ENCODE measurements around the gene HOXB9.

DNA sequence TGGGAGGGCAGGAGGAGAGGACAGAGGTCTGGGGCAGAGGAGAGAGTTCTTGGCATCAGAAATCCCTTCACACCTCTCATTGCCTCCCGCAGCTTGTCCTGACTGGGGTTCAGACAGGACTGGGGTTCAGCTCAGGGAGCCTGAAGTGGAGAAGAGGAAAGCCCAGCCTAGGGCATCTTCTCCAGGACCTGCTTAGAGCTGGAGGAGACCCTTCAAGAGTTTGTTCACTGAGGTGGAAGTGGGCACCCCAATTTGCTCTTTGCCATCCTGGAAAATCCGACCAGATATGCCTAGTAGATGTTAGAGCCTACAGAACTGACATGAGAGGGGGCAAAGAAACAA, 38.1 kb downstream of the HOXB9 start:
- TF ChIP-seq, protein P1, sequence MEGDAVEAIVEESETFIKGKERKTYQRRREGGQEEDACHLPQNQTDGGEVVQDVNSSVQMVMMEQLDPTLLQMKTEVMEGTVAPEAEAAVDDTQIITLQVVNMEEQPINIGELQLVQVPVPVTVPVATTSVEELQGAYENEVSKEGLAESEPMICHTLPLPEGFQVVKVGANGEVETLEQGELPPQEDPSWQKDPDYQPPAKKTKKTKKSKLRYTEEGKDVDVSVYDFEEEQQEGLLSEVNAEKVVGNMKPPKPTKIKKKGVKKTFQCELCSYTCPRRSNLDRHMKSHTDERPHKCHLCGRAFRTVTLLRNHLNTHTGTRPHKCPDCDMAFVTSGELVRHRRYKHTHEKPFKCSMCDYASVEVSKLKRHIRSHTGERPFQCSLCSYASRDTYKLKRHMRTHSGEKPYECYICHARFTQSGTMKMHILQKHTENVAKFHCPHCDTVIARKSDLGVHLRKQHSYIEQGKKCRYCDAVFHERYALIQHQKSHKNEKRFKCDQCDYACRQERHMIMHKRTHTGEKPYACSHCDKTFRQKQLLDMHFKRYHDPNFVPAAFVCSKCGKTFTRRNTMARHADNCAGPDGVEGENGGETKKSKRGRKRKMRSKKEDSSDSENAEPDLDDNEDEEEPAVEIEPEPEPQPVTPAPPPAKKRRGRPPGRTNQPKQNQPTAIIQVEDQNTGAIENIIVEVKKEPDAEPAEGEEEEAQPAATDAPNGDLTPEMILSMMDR (IDR thresholded peaks at IDR 0.05; ENCODE audit: insufficient read depth, low read length, poor library complexity, severe bottlenecking): no peak
- TF ChIP-seq EZH2phosphoT487 (conservative IDR thresholded peaks at IDR 0.05; ENCODE audit: low read length): no peak

Measured in SU-DHL-6 (cell line).